ENCODE measurements around the gene NTRK2. TPM values are rescaled to one million over a fixed set of nuclear protein-coding genes. Genes with fewer than 3 reads are reported as not detected.
"Not testable (repeated sequence)": the region's sequence is repeated elsewhere in the genome, so short reads cannot be mapped to it uniquely, and the experiment has no call there.

The NTRK2 gene
- total and polyA plus RNA-seq, 4 donors: 0.26 to 1.4 (median 0.56) TPM

GRCh38 chr9:85062385-85063022 lies 393.0 kb downstream of the NTRK2 start (continued):
- no peak for TF ChIP-seq FOXA1 (IDR thresholded peaks at IDR 0.05)
- no peak for TF ChIP-seq TAF1 (conservative IDR thresholded peaks at IDR 0.05)

DNA sequence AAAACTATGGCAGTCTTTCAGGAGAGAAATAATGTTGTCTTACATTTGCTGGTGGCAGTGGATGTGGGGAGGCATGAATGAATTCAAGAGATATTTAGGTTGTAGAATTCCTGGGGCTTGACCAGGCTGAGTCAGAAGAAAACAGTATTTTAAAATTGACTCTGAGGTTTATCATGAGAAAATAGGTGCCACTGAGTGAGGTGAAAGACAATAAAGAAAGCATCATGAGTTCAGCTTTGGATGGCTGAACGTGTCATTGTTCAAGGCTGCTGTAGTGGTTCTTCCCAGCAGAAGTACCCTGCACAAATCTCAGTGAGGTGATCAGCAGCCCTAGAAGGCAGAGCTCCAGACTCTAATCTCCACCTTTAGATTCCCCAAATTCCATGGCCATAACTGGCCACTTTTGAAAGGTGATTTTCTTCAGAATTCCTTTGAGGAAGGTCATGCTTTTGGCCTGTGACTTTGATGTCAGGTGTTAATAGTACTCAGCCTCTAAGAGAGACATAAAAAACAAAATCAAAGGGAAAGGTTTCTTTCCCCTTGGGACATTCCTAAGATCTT lies 395.4 kb downstream of the NTRK2 start:
- Histone ChIP-seq H3K27ac (ENCODE audit: low read depth in 1 of 2, low read length in 2 of 2) (no peak overlapping the region), H3K27me3 (ENCODE audit: control insufficient read depth in 4 of 4, insufficient read depth in 4 of 4, low read length in 3 of 4) (peaks cover 0 to 2% (median 0%) of the 10 kb centered on the region in 4 donors), H3K4me3 (ENCODE audit: low read depth in 1 of 3, low read length in 3 of 3) (no peak overlapping the region), H3K9ac (ENCODE audit: low read depth in 1 of 2, low read length in 2 of 2) (no peak overlapping the region), H3K36me3 (ENCODE audit: control insufficient read depth in 4 of 4, insufficient read depth in 3 of 4, low read depth in 1 of 4, low read length in 3 of 4) (no peaks in the 10 kb centered on the region), H3K9me3 (ENCODE audit: control insufficient read depth in 4 of 4, low read length in 3 of 4) (peaks cover 0 to 3% (median under 1%) of the 10 kb centered on the region in 4 donors), H3K4me1 (ENCODE audit: control insufficient read depth in 4 of 4, insufficient read depth in 4 of 4, low read length in 3 of 4) (no peaks in the 10 kb centered on the region)
- DNase-seq (ENCODE audit: low spot score): no peak
- WGBS: 75% methylated on average over 1 of the region's 1 CpG
- TF ChIP-seq TAF1 (conservative IDR thresholded peaks at IDR 0.05) (no peak), GABPA (IDR thresholded peaks at IDR 0.05 in 1 of 2, conservative IDR thresholded peaks at IDR 0.05 in 1 of 2) (no peak), HNF4A (conservative IDR thresholded peaks at IDR 0.05) (no peak), RXRA (IDR thresholded peaks at IDR 0.05) (no peak), NR2F2 (IDR thresholded peaks at IDR 0.05) (no peak), FOXA1 (IDR thresholded peaks at IDR 0.05) (no peak), RAD21 (IDR thresholded peaks at IDR 0.05) (no peak), JUND (IDR thresholded peaks at IDR 0.05) (no peak), REST (IDR thresholded peaks at IDR 0.05) (no peak), ATF3 (IDR thresholded peaks at IDR 0.05) (no peak)
- TF ChIP-seq, protein P1, sequence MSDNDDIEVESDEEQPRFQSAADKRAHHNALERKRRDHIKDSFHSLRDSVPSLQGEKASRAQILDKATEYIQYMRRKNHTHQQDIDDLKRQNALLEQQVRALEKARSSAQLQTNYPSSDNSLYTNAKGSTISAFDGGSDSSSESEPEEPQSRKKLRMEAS (IDR thresholded peaks at IDR 0.05): no peak
- TF ChIP-seq, protein P2, sequence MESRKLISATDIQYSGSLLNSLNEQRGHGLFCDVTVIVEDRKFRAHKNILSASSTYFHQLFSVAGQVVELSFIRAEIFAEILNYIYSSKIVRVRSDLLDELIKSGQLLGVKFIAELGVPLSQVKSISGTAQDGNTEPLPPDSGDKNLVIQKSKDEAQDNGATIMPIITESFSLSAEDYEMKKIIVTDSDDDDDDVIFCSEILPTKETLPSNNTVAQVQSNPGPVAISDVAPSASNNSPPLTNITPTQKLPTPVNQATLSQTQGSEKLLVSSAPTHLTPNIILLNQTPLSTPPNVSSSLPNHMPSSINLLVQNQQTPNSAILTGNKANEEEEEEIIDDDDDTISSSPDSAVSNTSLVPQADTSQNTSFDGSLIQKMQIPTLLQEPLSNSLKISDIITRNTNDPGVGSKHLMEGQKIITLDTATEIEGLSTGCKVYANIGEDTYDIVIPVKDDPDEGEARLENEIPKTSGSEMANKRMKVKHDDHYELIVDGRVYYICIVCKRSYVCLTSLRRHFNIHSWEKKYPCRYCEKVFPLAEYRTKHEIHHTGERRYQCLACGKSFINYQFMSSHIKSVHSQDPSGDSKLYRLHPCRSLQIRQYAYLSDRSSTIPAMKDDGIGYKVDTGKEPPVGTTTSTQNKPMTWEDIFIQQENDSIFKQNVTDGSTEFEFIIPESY (IDR thresholded peaks at IDR 0.05): no peak

DNA sequence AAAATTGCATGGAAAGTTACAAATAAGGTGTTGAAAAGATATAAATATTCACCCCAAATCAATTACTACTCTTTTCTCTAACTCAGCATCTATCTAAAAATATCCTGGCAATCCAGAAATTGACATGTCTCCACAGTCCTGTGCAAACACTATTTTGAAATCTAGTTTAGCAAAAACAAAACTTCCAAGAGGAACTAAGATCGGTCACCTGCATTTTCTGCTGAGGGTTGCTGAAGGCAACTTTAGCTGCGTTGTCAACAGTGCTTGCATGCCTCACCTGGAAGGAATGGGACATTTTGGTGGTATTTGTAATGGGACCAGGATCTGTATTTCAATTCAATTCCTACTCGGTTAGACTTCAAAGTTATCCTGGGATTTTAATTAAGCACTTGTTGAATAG lies 398.3 kb downstream of the NTRK2 start:
- Histone ChIP-seq H3K36me3 (ENCODE audit: control insufficient read depth in 4 of 4, insufficient read depth in 3 of 4, low read depth in 1 of 4, low read length in 3 of 4) (no peaks in the 10 kb centered on the region), H3K9ac (ENCODE audit: low read depth in 1 of 2, low read length in 2 of 2) (no peak overlapping the region), H3K27me3 (ENCODE audit: control insufficient read depth in 4 of 4, insufficient read depth in 4 of 4, low read length in 3 of 4) (no peaks in the 10 kb centered on the region), H3K27ac (ENCODE audit: low read depth in 1 of 2, low read length in 2 of 2) (no peak overlapping the region), H3K4me3 (ENCODE audit: low read depth in 1 of 3, low read length in 3 of 3) (no peak overlapping the region), H3K4me1 (ENCODE audit: control insufficient read depth in 4 of 4, insufficient read depth in 4 of 4, low read length in 3 of 4) (no peaks in the 10 kb centered on the region), H3K9me3 (ENCODE audit: control insufficient read depth in 4 of 4, low read length in 3 of 4) (no peaks in the 10 kb centered on the region)
- TF ChIP-seq RAD21 (IDR thresholded peaks at IDR 0.05): no peak
- TF ChIP-seq NR2F2 (IDR thresholded peaks at IDR 0.05): no peak
- WGBS: 76% methylated on average over 3 of the region's 3 CpGs
- no peak for DNase-seq (ENCODE audit: low spot score)

GRCh38 chr9:85069421-85069820 lies 399.9 kb downstream of the NTRK2 start:
- H3K9ac ChIP-seq (ENCODE audit: low read depth in 1 of 2, low read length in 2 of 2); H3K27me3 ChIP-seq (ENCODE audit: control insufficient read depth in 4 of 4, insufficient read depth in 4 of 4, low read length in 3 of 4); H3K36me3 ChIP-seq (ENCODE audit: control insufficient read depth in 4 of 4, insufficient read depth in 3 of 4, low read depth in 1 of 4, low read length in 3 of 4); H3K4me1 ChIP-seq (ENCODE audit: control insufficient read depth in 4 of 4, insufficient read depth in 4 of 4, low read length in 3 of 4); H3K27ac ChIP-seq (ENCODE audit: low read depth in 1 of 2, low read length in 2 of 2); DNase-seq (ENCODE audit: low spot score); H3K9me3 ChIP-seq (ENCODE audit: control insufficient read depth in 4 of 4, low read length in 3 of 4); H3K4me3 ChIP-seq (ENCODE audit: low read depth in 1 of 3, low read length in 3 of 3): not testable (repeated sequence)
- 77% methylated on average over 3 of the region's 3 CpGs for WGBS
